Endometrial microvascular endothelial cells (primary cell): ENCODE measurements around the gene GFRA4. TPM values are rescaled to one million over a fixed set of nuclear protein-coding genes. Genes with fewer than 3 reads are reported as not detected.

Experiments used
- in situ Hi-C: cut with HindIII; loops from 2 replicates; pipeline ENCODE4 v1.10.0; 2017; ENCODE audit warnings: low sequenced_read_pairs, low pct_unique_long_range_greater_than_20kb; ENCODE audit errors: inconsistent ontology term
- total RNA-seq: library from RNA; depleted of rRNA; stranded (reverse); fragments of >200 nt; gene quantifications from one replicate; pipeline ENCODE4 v1.2.3, GENCODE V29; 2015; ENCODE audit errors: inconsistent ontology term

The GFRA4 gene
- total RNA-seq, 1 donor from 2014 or later, result not detected

DNA sequence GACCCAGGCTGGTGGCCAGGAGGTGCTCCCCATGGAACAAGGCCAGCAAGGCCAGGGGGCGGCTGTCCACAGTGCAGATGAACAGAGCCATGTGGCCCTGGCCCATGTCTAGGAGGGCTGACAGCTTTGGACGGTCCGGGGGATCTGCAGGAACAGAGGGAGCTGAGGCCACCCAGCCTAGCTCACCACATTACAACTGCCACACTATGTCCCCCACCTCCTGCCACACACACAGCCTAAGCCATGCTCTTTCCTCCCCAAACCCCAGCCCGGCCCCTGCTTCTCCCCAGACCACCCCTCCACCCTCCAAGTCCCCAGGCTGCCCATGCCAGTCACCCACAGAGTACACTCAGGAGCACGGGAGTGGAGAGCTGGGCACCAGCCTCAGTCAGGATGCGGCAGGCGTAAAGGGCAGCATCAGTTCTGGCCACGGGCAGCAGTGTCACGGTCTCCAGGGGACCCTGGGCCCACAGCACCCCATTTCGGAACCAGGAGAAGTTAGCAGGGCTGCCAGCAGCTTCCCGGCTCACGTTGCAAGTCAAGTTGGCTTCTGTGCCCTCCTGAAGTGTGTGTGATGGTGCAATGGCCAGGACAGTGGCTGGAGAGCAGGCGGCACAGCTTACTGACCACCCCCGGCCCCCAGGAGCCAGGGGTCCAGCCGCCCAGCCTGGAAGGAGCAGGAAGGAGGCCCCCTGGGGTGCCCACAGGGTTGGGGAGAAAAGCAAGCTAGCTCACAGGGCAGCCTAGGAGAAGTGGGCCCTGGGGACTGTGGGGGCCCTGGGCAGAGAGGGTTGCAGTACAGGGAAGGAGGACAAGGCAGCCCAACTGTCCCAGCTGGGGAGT is 33.8 kb upstream of the GFRA4 start:
- in situ Hi-C loops, result no loop called here

DNA sequence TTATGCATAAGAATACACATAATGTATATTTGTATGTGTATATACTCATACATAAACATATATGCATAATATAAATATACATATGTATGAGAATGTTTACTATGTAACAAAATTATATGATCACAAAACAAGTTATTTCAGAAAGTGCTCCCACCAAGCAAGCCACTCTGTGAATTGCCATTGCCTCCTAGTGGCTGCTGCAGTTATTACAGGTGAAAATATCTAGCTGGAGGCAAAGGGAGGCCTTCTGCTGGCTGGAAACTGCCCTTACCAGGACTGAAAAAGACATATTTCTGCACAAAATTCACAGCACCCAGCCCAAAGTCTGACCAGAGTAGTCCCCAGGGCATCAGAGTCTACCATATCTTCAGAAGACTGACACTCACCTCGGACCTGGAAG is 33.0 kb upstream of the GFRA4 start:
- in situ Hi-C loops, result no loop called here

DNA sequence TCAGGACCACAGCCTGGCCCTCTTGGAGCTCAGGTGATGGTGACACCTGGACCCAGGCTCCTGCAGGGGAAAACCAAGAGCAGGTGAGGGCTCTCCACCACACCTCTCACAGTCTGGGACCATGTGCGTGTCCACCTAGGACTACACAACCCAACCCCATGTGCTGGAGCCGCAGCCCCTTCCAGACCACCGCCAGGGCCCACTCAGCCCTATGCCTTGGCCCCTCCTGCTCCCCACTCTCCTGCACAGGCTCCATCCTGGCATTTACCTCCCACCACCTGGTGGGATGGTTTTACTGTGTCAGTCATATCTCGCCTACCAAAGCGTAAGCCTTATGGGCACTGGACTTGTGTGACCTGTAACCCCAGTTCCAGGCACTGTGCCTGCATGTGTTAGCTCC is 31.7 kb upstream of the GFRA4 start:
- in situ Hi-C loops, result no loop called here

GRCh38 chr20:3693376-3693775 is 30.2 kb upstream of the GFRA4 start:
- in situ Hi-C loops, result no loop called here

DNA sequence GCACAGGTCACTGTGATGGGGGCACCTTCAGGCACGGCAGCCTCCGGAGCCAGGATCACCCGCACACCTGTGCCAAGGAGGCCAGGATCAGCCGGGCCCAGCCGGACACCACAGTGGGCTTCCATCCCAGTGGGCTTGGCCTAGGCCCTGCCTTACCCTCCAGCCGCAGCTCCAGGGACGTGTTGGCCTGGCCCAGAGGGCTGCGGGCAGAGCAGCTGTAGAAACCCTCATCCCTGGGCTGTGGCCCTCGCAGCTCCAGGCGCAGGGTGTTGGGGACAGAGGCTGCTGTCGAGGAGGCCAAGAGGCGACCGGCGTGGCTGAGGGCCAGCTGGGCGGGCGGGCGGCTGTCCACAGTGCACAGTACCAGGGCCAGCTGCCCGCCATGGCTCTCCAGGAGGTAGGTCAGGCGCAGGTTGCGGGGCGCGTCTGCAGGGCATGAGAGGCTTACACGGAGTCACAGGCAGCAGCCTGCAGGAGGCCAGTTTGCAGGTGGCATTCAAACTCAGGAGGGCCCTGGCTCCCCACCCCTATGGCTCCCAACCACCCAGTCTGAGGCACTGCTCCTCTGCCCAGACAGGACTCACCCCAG is 29.6 kb upstream of the GFRA4 start:
- in situ Hi-C loops, result no loop called here

- in situ Hi-C loops, result no loop called here
Measured at GRCh38 chr20:3691897-3692296, 28.7 kb upstream of the GFRA4 start.

GRCh38 chr20:3691306-3691705 is 28.1 kb upstream of the GFRA4 start:
- in situ Hi-C loops, result no loop called here

- in situ Hi-C loops, result no loop called here
Measured at GRCh38 chr20:3690413-3690812, 27.2 kb upstream of the GFRA4 start.

- in situ Hi-C loops, result no loop called here
Measured at GRCh38 chr20:3689978-3690377, 26.8 kb upstream of the GFRA4 start.

DNA sequence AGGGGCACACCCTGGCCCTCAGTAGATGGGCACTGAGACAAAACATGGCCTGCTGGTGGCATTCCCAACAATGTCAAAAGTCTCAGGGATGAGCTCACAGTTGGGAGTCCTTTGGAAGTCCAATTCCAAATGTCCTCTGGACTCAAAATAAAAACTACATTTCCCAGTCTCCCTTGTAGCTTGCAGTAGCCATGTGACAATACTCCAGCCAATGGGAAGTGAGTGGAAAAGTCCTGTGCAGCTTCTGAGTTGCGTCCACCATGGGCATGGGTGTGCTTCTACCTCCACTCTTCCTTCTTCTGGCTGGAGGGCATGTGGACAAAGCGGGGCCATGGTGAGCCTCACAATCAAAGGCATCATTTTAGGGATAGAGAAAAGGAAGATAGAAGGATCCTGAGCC is 24.5 kb upstream of the GFRA4 start:
- in situ Hi-C loops, result no loop called here

GRCh38 chr20:3686867-3687321 is 23.7 kb upstream of the GFRA4 start:
- in situ Hi-C loops, result no loop called here

DNA sequence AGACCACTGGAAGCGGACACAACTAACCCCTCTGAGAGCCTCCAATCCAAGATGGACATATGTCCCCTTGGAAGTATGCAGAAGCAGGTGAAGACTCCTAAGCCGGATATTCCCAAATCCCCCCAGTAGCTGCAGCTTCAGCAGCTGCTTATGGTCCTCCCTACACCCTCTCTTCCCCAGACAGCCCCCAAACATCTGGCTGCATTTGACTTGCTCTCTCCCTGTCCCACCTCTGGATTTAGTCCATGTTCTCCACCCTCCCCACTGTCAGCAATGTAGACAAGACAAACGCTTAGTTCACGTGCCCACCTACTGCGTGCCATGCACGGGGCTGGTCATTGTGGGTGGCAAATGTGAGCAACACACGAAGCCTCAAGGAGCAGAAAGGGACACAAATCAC is 23.2 kb upstream of the GFRA4 start:
- in situ Hi-C loops, result no loop called here

DNA sequence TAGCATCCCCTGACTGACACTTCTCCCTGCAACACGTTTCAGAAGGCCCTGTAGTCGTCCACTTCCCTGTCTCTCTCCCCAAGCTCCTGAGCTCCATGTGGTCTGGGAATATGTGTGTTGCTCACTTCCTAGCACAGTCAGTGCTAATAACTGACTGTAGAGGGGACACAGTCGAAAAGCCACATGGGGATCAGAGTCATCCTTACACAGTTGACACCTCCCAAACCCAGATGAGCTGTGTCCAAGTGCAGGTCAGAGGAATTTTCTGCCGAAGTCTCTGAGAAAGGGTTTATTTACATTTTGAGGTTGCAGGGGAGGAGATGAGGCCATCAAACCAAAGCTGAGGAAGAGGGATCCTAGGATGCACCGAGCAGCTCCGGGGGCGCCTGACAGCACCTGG is 22.1 kb upstream of the GFRA4 start:
- in situ Hi-C loops, result no loop called here

DNA sequence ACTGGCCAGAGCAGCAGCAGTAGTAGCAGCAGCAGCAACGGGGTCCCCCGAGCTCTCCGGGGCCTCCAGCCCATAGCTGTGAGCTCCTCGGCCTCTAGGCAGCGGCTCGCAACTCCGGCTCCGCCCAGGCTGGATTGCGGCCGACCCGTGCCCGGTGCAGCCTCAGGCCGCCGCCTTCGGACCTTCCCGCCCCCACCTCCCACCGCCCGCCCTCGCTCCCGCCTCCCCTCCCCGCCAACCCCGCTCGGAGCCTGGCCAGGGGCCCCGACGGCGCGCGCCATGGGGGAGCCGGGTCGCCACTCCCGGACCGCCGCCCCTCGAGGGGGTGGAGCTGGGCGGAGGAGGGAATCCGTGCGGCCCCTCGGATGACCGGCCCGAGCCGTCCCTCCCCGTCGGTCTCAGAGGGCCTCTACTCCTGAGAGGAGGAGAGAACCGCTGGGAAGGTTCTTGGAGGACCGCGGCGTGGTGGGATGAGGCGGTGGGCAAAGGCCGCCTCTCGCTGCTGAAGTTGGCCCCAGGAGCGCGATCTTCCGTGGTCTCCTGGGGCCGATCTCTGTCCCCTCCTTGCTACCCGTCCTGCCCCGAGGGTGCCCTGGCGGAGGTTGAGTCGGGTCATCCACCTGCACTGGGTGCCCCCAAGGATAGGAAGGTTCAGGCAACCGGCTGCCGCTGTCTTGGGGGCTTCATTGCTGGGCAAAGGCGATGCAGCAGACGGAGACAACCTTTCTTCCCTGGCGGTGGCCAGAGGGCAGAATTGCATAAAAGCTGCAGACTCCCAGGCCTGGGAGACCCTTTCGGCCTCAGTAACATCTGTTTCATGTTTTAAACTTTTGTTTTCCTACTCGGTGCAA is 19.0 kb upstream of the GFRA4 start, which contains the start of gene ADAM33:
Gene ADAM33, minus strand, starts transcription at position 80 of the 851 bp plus-strand sequence. Its CDS starts 6 bp downstream, at position 74.
- in situ Hi-C loops, result no loop called here

DNA sequence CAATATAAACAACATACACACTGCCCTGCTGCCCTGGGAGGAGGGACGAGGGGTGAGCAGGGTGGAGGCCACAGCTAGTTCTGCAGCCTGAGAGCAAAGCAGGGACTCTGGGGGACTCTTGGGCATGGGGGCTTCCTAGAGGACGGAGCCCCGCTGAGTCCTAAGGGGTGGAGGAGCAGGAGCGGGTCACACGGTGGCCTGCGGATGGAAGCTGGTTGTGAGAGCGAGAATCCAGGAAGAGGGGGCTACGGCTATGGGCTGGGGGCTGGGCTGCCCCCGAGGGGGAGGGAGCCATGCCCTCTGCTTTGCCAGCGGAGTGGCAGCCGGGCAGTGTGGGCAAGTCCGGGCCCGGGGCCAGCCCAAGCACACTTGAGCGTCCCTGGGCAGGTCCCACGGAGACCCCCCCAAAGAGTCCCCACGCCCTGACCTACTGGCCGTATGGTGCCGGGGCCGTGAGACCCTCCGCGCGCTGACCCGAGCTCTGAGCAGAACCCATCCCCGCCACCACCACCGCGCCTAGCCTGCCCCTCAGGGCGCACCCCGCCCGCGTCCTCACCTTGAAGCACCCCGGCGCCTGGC is 18.2 kb upstream of the GFRA4 start:
- in situ Hi-C loops, result no loop called here

DNA sequence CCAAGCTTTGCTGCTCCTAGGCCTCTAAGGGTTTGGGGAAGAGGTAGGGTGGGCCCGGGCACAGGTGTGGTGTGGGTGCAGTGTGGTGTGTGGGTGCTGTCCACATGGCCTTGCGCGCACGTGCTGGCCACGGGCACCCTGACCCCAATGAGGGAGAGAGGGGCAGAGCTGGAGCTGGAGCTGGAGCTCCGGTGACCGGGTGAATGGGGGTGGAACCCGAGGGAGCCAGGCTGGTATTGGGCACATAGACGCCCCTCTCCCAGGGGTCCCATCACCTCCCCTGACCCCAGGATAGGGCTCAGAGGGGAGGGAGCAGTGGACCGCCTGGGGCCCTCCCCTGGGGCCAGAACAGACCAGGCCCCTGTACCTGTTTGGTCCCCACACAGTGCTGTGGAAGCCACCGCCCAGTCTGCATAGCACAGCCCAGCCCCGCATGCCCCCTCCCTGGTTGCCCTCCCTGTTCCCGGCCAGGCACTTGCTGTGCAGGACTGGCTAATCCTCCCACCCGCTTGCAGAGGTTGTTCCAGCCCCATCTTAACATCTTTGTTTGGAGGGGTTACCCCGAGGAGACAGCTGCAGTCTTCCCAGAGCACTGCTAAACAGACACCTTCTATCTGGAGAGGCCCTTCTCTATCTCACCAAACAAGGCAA is 17.6 kb upstream of the GFRA4 start:
- in situ Hi-C loops, result no loop called here

GRCh38 chr20:3679749-3680700 is 16.8 kb upstream of the GFRA4 start:
- in situ Hi-C loops, result no loop called here
